ENCODE measurements around the gene TDO2.
"Not testable (repeated sequence)": the region's sequence is repeated elsewhere in the genome, so short reads cannot be mapped to it uniquely, and the experiment has no call there.

TDO2 gene

DNA sequence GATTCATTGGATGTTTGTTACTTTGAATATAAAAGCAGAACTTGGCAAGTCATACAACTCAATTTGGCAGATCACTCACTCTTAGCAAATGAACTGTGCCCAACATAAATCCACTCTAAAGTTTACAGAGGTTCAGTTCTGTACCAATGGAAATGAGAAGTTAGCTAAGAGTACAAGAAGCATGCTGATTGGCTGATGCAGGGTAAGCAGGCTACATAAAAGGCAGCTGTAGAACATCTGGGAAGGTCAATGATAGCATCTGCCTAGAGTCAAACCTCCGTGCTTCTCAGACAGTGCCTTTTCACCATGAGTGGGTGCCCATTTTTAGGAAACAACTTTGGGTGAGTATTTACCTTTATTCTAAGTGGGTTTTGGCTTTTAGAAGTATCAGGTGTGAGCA, at the start of gene TDO2:
Gene TDO2, plus strand, starts transcription at position 244 of the 400 bp plus-strand sequence. Its CDS starts 63 bp downstream, at position 307.
- no peak for DNase-seq

DNA sequence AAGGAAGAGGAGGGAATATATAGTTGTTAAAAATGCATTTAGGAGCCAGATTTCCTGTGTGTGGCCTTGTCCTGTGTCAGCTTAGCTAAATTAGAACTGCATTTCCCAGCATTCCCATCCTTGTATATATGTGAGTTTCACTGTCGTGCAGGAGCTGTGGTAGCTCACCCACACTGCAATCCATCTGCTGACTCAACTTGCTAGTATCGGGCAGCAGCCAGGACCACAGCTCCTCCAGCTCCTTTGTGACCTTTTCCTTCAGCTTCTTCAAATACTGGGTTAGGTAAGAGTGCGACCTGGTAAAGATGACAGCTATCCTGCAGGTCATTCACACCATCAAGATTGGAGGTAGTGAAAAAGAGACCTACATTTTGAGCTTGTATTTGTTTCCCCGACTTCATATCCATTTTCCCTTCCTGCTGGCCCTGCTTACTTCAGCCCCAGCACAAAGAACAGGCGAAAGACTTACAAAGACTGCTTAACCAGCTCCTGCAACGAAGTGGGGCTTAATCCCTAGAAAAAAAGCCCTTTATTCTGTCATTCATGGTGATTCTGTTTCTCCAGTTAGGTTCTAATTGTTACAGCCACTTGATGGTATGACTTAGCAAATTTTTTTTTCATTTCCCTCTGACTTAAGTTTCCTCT, 48.8 kb upstream of the TDO2 start:
- no peak for DNase-seq

DNA sequence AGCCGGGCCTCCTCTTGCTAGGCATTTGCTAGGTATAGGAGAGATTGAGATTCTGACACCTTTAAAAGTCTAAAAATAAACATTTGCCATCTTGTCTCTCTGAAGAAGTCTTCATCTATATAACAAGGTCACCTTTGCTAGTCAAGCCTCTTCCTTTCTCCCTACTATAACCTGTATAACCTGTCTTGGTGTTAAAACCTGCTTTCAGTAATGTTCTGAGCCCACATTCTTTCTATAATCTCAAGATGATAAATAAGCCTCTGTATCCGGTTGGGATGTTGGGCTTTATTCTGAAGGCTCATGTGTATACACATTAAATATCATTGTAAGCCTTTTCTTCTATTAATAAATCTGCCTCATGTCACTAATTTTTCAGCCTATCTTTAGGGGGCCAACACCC, 47.6 kb upstream of the TDO2 start:
- no peak for DNase-seq

DNA sequence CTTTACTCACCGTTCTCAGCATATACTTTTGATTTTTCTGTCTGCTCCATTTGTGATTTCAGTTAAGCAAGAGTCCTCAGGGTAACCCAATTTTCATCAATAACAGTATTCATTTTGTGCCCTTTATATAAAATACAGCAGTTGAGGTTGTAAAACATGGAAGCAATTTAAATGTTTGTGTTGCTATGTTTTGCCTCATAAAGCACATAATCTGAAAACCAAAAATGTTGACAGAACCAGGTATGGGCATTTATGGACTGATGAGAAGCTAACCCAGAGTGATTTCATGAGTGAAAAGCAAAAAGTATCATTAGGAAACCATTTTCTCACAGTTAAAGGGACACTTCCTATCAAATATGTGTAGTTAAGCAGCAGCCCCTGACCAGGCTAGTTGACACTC, 37.3 kb upstream of the TDO2 start, which contains the start of gene ASIC5:
Gene ASIC5, minus strand, starts transcription at position 101 of the 400 bp plus-strand sequence. Its CDS starts 51 bp downstream, at position 50.
- no peak for DNase-seq

DNA sequence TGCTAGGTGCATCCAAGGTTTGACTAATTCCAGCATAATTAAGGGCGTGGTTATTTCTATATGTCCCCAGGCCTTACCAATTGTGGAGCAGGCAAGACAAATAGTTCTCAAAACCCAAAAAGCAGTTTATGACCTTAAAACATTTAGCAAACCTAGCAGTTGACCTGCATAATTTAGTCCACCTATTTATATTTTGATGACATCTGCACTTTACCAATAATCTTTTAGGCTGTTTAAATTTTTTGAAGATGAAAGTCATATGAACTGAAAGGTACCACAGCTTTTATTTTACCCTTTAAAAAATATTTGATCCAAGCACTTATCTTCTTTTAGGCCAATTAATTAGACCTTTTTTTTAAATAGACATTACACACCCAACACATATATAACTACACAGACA, 27.6 kb upstream of the TDO2 start:
- no peak for DNase-seq

DNA sequence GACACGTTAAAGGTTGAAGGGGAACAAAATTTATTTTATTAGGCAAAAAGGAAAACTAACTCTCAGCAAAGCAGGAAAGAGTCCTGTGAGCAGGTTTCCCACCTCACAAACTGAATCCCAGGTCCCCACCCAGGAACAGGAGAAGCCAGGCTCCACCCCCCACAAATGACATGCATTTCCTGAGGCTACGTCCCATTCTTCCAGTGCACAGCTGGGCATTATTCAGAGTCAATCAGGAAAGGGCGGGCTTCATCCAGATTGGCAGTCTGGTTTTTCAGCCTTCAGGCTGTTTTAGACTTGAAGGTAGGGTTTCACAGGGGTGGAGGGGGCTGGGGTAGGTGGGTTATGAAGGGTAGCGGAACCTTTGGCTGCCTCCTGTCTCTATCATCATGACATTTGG, 25.5 kb upstream of the TDO2 start:
- DNase-seq = no peak

DNA sequence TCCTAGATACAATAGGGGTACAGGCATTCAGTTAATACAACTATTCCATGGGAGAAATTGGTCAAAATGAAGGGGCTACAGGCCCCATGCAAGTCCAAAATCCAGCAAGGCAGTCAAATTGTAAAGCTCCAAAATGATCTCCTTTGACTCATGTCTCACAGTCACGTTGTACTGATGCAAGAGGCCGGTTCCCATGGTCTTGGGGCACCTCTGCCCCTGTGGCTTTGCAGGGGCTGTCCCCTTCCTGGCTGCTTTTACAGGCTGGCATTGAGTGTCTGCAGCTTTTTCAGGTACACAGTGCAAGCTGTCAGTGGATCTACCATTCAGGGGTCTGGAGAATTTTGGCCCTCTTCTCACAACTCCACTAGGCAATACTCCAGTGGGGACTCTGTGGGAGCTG, 24.9 kb upstream of the TDO2 start:
- no peak for DNase-seq

DNA sequence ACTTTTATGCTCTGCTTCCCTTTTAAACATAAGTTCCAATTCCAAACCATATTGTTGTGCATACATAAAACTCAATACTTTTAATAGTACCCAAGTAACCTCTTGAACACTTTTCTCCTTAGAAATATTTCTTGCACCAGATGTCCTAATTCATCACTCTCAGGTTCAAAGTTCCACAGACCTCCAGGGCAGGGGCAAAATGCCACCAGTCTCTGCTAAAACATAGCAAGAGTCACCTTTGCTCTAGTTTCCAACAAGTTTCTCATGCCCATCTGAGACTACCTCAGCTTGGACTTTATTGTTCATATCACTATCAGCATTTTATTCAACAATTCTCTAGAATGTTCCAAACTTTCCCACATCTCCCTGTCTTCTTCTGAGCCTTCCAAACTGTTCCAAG, 23.7 kb upstream of the TDO2 start:
- DNase-seq = no peak

DNA sequence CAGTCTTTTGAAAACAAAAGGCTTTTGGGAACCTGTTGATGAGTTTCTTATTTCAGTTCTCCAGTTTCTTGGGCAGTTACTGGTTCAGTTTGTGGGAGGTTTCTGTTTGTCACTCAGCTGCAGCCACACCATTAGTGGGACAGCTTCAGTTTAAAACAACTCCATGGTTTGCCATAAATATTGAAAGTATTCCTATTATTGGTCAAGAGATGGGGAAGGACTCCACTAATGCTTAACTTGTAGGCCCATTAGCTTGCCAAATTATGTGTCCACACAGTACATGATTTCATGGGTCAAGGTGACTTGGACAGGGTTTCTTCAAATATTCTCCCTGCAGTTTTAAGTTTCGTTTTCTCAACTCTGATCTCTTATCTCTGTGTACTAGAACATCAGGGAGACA, 21.9 kb upstream of the TDO2 start:
- no peak for DNase-seq

DNA sequence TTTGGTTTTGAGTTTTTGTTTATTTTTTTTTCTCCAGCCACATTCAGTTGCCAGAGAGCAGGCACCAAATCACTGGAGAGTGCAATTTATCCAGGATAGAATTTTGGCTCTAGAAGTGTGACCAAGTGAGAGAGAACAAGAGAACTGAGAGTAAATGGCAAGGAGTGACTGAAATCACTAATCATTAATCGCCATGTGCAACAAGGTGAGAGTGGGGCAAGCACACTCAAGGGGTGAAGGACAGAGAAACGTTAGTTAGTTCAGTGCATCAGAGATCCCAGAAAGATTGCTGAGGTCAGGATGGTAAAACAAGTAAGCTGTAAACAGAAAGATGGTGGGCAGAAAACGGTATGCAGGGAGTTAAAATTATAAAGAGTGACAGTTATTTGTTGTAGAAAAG, 19.6 kb upstream of the TDO2 start:
- DNase-seq = no peak

DNA sequence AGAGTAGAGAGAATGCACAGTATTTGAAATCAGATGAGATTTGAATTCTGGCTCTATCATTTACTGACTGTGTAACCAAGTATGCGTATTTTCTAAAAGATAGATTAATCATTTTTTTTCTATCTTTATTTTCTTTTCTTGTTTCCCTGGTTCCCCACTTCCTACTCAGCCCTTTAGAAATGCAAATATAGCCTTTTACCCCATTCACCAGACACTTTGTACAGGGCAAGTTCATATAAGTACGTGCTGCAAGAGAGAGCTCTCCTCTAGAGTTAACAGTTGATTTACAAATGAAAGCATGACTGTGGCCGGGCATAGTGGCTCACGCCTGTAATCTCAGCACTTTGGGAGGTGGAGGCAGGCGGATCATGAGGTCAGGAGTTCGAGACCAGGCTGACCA, 17.8 kb upstream of the TDO2 start:
- no peak for DNase-seq

DNA sequence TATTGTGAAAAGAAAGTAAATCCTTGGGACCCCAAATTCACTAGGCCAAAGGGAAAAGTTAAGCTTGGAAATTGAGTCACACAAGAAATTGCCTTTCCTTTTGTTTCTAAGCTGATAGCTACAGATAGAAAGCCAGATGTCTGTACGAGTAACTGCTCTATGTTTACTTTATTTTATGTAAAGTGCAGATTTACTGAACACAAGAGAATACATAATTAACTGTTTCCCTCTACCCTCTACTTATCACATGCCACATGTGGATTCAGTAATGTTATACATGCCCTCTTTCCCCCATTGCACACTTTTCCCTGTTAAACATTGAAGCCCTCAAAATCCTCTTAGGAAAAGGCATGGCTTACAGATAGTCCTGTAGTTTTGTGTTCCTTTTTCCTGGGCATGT, 16.5 kb upstream of the TDO2 start:
- no peak for DNase-seq

DNA sequence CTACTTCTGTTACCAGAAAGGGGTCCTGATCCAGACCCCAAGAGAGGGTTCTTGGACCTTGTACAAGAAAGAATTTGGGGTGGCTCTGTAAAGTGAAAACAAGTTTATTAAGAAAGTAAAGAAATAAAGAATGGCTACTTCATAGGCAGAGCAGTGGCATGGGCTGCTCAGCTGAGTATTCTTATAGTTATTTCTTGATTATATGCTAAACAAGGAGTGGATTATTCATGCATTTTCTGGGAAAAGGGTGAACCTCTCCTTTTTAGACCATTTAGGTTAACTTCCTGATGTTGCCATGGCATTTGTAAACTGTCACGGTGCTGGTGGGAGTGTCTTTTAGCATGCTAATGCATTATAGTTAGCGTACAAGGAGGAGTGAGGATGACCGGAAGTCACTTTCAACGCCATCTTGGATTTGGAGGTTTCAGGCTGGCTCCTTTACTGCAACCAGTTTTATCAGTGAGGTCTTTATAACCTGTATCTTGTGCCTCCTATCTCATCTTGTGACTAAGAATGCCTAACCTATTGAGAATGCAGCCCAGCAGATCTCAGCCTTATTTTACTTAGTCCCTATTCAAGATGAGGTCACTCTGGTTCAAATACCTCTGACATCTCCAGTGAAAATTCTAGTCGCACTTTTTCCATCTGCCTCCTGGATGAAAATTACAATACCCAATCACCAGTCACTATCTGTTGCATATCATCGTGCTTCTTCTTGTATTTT, 15.5 kb upstream of the TDO2 start:
- no peak for DNase-seq

DNA sequence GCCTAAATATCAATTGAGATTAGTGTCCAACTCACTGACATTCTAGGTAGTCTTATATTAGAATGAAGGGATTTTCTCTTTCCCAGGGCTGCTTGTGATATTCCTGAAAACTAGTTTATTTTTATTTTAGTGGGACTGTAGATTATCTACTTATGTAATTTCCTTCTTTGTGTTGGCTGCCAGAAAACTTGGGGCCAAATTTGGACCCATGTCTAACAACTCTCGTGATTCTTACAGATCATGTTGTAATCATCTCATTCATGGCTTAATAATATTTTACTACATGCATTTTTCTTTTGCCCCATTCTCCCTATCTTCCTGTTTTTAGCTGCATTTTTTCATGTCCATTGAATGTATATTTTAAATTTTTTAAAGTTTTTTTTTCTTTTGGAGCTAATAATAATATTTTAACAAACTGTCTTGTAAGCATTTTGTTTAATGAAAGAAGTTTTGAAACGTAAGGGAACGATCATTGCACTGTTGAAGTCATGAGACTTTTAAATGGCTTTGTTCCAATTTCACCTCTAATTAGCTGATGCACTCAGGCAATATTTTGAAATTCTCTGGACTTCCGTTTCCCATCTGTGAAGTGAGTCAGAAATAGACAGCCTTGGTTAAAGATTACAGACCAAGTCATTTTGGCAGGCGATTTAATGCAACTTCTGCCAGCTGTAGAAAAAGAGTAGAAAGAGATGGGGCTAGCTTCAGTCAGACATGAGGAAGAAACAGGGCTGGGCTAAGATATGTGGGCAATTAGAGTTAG, 14.3 kb upstream of the TDO2 start:
- DNase-seq = no peak

DNA sequence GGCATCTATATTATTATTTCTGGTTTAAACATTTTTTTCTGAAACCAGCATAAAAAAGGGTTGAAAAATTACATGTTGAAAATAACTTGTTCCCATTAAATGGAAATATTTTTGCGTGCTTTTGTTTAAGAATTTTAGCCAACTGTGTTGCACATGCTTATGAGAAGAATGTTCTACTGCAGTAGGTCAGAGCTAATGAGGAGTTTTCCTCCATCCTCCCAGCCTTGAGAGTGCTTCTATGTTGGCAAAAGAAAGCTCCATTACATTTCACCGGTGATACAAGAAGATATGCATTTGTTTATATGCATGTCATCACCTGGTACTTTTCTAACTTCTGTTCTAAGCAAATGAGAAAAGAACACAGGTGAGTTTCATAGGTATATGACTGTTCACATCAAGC, 13.6 kb upstream of the TDO2 start:
- no peak for DNase-seq

DNA sequence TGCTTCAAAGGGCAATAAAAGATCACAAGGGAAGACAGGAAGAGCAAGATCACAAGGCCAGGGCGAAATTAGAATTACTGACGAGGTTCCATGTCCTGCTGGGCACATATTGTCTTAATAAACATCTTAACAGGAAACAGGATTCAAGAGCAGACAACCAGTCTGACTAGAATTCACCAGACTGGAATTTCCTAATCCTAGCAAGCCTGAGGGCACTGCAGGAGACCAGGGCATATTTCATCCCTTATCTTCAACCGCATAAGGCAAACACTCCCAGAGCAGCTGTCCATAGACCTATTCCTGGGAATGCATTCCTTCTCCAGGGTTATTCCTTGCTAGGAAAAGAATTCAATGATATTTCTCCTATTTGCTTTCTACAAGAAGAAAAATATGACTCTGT, 12.4 kb upstream of the TDO2 start:
- DNase-seq = no peak

DNA sequence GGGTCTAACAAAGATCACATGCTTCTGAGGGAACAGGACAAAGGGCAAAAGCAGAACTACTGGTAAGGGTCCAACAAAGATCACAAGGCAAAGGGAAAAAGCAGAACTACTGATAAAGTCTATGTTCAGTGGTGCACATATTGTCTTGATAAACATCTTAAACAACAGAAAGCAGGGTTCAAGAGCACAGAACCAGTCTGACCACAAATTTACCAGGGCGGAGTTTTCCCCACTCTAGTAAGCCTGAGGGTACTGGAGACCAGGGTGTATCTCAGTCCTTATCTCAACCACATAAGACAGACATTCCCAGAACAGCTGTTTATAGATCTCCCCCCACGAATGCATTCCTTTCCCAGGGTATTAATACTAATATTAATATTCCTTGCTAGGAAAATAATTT, 5.1 kb upstream of the TDO2 start:
- not testable (repeated sequence) for DNase-seq

DNA sequence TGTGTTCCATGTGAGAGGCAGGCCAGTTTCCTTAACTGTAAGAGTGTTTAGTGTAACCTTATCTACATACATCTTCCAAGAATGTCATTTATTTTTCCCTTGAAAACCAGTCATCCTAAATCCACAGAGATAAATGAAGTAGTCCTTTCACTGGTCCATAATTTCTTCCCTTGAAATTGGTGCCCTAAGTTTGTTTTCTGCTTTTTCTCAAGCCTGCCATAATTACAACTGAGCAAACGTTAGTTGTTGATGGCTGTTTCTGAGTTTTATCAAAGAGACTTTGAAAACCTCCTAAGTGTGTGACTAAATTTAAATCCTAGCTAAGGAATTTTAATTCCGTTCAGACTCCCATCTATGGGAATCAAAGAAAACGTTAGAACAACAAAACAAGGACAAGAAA, 3.6 kb upstream of the TDO2 start:
- DNase-seq = no peak

DNA sequence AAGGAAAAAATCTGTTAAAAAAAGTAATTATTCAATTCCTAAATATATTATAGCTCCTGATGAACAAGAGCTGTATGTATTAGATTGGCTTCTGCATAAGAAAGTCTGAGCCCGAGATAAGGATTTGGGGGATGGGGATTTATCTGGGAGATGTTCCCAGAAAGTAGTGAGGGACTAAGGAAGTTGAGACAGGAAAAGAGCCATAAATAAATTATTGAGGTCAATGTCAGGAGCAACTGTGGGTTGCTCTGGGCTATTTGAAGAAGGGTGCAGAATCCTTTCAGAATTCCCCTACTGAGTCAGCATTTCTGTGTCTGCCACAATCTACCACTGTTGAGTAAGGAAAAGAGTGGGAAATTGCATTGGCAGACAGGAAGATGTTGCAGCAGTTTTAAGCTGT, 3.1 kb upstream of the TDO2 start:
- no peak for DNase-seq

DNA sequence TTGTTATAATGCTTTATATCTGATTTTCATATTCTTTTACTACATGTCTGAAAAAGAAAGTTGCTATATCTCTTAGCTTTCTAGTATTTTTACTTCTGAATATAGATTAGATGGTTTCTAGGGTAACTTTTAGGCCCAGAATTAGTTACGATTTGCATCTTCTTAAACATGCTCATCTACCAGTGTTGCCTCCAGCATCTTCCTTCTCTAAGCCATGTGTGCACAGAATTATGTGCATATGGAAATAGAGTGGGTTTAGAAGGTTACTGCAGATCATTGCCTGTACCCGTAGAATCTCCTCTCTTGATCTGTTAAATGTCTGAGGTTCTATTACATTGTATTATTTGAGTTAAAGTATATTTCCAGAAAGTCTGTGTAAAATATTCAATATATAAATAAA, 2.5 kb upstream of the TDO2 start:
- DNase-seq = no peak

DNA sequence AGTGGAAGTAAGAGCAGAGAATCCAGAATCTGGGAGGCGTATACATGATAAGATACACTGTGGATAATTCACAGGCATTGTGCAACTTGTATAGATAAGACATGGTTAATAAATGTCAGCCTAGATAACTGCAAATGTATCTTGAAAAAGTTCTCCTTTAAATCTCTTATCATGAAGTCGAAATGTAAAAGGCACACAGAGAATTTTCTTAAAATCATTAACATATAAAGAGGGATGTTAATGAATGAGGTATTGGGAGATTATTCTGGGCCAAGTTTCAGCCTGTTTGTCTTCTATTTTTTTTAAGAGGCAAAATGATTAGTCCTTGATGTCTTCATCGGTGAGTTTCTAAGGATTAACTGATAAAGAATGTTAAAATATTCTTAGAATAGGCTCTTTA, 835 bp downstream of the TDO2 start:
- DNase-seq = no peak

DNA sequence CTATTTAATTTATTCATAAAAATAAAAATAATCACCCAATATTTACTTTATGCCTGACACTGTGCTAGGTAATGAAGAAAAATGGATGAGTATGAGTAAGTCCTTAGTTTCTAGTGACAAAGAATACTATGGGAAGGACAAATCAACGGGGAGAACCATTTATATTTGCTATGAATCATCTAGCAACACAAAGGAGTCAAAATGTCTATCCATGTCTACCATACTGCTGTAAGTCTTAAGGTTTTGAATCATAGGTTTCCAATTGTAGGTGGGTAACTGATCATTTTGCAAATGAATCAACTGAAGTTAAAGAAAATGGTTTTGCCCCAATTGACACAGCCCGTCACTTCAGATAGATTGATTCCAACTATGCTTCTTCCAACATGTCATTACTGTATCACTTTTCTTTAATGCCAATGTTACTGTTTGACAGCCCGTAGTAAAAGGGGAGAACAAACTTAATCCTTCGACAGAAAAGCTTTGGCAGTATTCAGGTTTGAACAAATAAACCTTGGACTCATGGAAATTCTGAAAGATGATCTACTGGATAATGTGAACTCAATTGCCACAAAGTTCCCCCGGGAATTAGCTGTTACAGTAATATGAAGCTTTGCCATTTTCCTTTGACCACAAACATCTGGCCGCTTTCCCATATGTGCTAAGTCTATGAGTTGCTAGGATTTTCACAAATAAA, 3.2 kb downstream of the TDO2 start:
- no peak for DNase-seq

DNA sequence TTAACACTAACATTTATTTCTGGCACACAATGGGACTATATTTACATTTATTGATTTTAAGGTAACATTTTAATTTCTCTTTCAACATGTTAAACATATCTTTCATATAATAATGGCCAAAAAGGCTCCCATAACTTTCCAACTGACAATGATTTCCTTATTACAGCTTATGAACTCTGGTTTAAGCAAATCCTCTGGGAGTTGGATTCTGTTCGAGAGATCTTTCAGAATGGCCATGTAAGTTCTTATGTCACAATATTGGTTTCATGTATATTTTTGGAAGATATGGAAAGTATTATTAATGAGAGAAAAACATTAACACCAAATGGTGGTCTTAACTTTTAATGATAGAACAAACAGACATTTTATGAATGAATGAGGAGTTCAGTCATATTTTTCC, 4.1 kb downstream of the TDO2 start:
- no peak for DNase-seq
